A549 (cell line): Measurements from ENCODE around the gene ZNF627. TPM values are rescaled to one million over a fixed set of nuclear protein-coding genes. Genes with fewer than 3 reads are reported as not detected.

Experiments
- ATAC-seq, 2 experiments: fragments of 200-7000 bp in 1 of 2; fragments of >200 bp in 1 of 2; cut with Nextera tagmentation in 1 of 2; cut with Tn5 transposase in 1 of 2; 3 replicates each; pipeline versions ENCODE4 v1.8.0 to v1.9.1; 2018 to 2020; ENCODE audit warnings: mild to moderate bottlenecking in 1 of 2, moderate library complexity in 1 of 2
- CTCF ChIA-PET: fragments of 300-600 bp; sonication (Branson Sonifier 250); formaldehyde crosslinking; extraction: SDS; loops from one replicate; lab custom pipeline; 2021; ENCODE audit warnings: antibody characterized with exemption, inconsistent platforms; lab: Yijun Ruan, JAX
- POLR2A ChIA-PET: fragments of 350-600 bp; formaldehyde crosslinking; extraction: SDS; loops from one replicate; lab custom pipeline; 2021; ENCODE audit warnings: antibody characterized with exemption, inconsistent platforms; lab: Yijun Ruan, JAX
- DNase-seq, 2 experiments: peaks; one replicate each; pipeline versions ENCODE4 v3.0.0 to v3.0.0-alpha.2; 2011 to 2016; ENCODE audit warnings: low read depth in 1 of 2, low spot score in 1 of 2
- FAIRE-seq: peaks from 2 replicates; lab custom pipeline; 2011; peaks lifted over from hg19 to GRCh38; lab: Jason Lieb, UNC
- H3K27ac ChIP-seq, 2 experiments: fragments of >200 bp; sonication (Bioruptor Twin); formaldehyde crosslinking; 3 replicates each; pipeline ENCODE4 v1.5.1; 2016 to 2017
- H3K4me1 ChIP-seq: fragments of >200 bp; sonication (Bioruptor Twin); formaldehyde crosslinking; 3 replicates; pipeline ENCODE4 v1.6.1; 2016
- H3K4me2 ChIP-seq: fragments of >200 bp; sonication (Bioruptor Twin); formaldehyde crosslinking; 3 replicates; pipeline ENCODE4 v1.6.1; 2016
- H3K4me3 ChIP-seq: fragments of >200 bp; sonication (Bioruptor Twin); formaldehyde crosslinking; 3 replicates; pipeline ENCODE4 v1.5.1; 2016
- H3K9me3 ChIP-seq: fragments of >200 bp; sonication (Bioruptor Twin); formaldehyde crosslinking; 3 replicates; pipeline ENCODE4 v1.6.1; 2016
- CEBPB ChIP-seq, 2 experiments: fragments of >200 bp in 1 of 2; sonication (Bioruptor Twin) in 1 of 2; formaldehyde crosslinking in 1 of 2; IDR thresholded peaks; 2 replicates each; pipeline ENCODE4 v1.6.1; 2012 to 2016
- CHD2 ChIP-seq: fragments of 150-350 bp; IDR thresholded peaks from 2 replicates; pipeline ENCODE4 v1.6.1; 2014; ENCODE audit warnings: low read length; ENCODE audit not compliant: partially characterized antibody
- ESRRA ChIP-seq: fragments of 150-350 bp; IDR thresholded peaks from 2 replicates; pipeline ENCODE4 v1.6.1; 2014; ENCODE audit warnings: mild to moderate bottlenecking, low read length, borderline replicate concordance
- FOXS1 ChIP-seq: fragments of 250-450 bp; sonication (Bioruptor Pico); IDR thresholded peaks from 2 replicates; pipeline ENCODE4 v1.5.0; 2020; ENCODE audit warnings: mild to moderate bottlenecking, moderate library complexity
- HOXB13 ChIP-seq: fragments of 250-450 bp; sonication (Bioruptor Pico); IDR thresholded peaks from 2 replicates; pipeline ENCODE4 v1.5.0; 2020; ENCODE audit warnings: low read depth, mild to moderate bottlenecking, moderate library complexity
- JUN ChIP-seq, 2 experiments: fragments of >200 bp; sonication (Bioruptor Twin); formaldehyde crosslinking; IDR thresholded peaks; 2 replicates in 1 of 2; 3 replicates in 1 of 2; pipeline ENCODE4 v1.6.1; 2016 to 2017
- KDM5A ChIP-seq: fragments of 200-600 bp; sonication (generic); IDR thresholded peaks from 2 replicates; pipeline ENCODE4 v1.6.1; 2016; ENCODE audit warnings: antibody characterized with exemption, mild to moderate bottlenecking
- MAFK ChIP-seq: fragments of 450-650 bp; IDR thresholded peaks from 2 replicates; pipeline ENCODE4 v1.6.1; 2014; ENCODE audit not compliant: partially characterized antibody
- PHF8 ChIP-seq: fragments of 200-600 bp; sonication (generic); IDR thresholded peaks from 2 replicates; pipeline ENCODE4 v1.6.1; 2016; ENCODE audit warnings: low read depth, mild to moderate bottlenecking, antibody characterized with exemption, moderate library complexity, borderline replicate concordance
- POLR2A ChIP-seq: IDR thresholded peaks from 2 replicates; pipeline ENCODE4 v1.6.1; 2012; ENCODE audit warnings: mild to moderate bottlenecking, low read length
- POLR2AphosphoS2 ChIP-seq: conservative IDR thresholded peaks from 2 replicates; pipeline ENCODE4 v1.6.1; 2012; ENCODE audit warnings: low read length, improper control_type of control experiment, inconsistent platforms
- RARB ChIP-seq: fragments of 250-450 bp; sonication (Bioruptor Pico); IDR thresholded peaks from 2 replicates; pipeline ENCODE4 v1.8.0; 2021; ENCODE audit warnings: mild to moderate bottlenecking, moderate library complexity
- SREBF2 ChIP-seq: fragments of 450-650 bp; IDR thresholded peaks from 2 replicates; pipeline ENCODE4 v1.6.1; 2014; ENCODE audit warnings: mild to moderate bottlenecking, moderate library complexity
- TP53 ChIP-seq: fragments of 250-450 bp; sonication (Bioruptor Pico); IDR thresholded peaks from 2 replicates; pipeline ENCODE4 v1.5.0; 2021; ENCODE audit warnings: mild to moderate bottlenecking, moderate library complexity
- WGBS: methylation state at CpG from one replicate; pipeline ENCODE4 v1.1.6; 2017; ENCODE audit errors: missing lambda C conversion rate; 5-methylcytosine and 5-hydroxymethylcytosine counted together
- polyA minus RNA-seq: library from RNA; depleted of rRNA, polyadenylated mRNA; stranded (reverse); fragments of >200 nt; gene quantifications from 2 replicates; pipeline ENCODE4 v1.2.3, GENCODE V29; 2011; rRNA and poly(A)+ RNA removed
- polyA plus RNA-seq, 4 experiments: library from polyadenylated mRNA; depleted of rRNA in 3 of 4; stranded (reverse); fragments of >200 nt; fragmentation: RNase III in 1 of 4; extraction: RNeasy Plus Mini Kit Qiagen cat#74134 plus additional on column Dnase treatment in 1 of 4; gene quantifications; 2 replicates in 3 of 4; 3 replicates in 1 of 4; pipeline ENCODE4 v1.2.3, GENCODE V29; 2011 to 2017
- TF ChIP-seq, protein P1 (sequence below): fragments of 200-600 bp; sonication (generic); IDR thresholded peaks from 2 replicates; pipeline ENCODE4 v1.6.1; 2016; ENCODE audit warnings: antibody characterized with exemption, mild to moderate bottlenecking, moderate library complexity
- TF ChIP-seq, protein P2 (sequence below): fragments of >200 bp; sonication (Bioruptor Twin); formaldehyde crosslinking; IDR thresholded peaks from 3 replicates; pipeline ENCODE4 v1.6.1; 2016
- TF ChIP-seq, protein P3 (sequence below): IDR thresholded peaks from 2 replicates; pipeline ENCODE4 v1.6.1; 2012
- TF ChIP-seq, protein P4 (sequence below): fragments of 250-450 bp; sonication (Bioruptor Pico); IDR thresholded peaks from 2 replicates; pipeline ENCODE4 v1.5.0; 2021; ENCODE audit warnings: mild to moderate bottlenecking, moderate library complexity, borderline replicate concordance
- TF ChIP-seq, protein P5 (sequence below): fragments of 150-350 bp; IDR thresholded peaks from 2 replicates; pipeline ENCODE4 v1.6.1; 2014; ENCODE audit warnings: low read depth, mild to moderate bottlenecking, low read length

The ZNF627 gene
- polyA plus RNA-seq (2011; rRNA removed) (7.5 and 8.3 TPM in 2 replicates), polyA plus RNA-seq (2017; fragmentation: RNase III; extraction: RNeasy Plus Mini Kit Qiagen cat#74134 plus additional on column Dnase treatment) (3.7 to 4.5 TPM (median 4.3 TPM) in 3 replicates), polyA minus RNA-seq (6.4 and 6.9 TPM in 2 replicates)
- 1.5 and 1.8 TPM in 2 replicates for polyA plus RNA-seq (2012; cell fraction: cytosol; rRNA removed)
- polyA plus RNA-seq (2012; cell fraction: nucleus; rRNA removed): 0.94 and 2.1 TPM in 2 replicates

DNA sequence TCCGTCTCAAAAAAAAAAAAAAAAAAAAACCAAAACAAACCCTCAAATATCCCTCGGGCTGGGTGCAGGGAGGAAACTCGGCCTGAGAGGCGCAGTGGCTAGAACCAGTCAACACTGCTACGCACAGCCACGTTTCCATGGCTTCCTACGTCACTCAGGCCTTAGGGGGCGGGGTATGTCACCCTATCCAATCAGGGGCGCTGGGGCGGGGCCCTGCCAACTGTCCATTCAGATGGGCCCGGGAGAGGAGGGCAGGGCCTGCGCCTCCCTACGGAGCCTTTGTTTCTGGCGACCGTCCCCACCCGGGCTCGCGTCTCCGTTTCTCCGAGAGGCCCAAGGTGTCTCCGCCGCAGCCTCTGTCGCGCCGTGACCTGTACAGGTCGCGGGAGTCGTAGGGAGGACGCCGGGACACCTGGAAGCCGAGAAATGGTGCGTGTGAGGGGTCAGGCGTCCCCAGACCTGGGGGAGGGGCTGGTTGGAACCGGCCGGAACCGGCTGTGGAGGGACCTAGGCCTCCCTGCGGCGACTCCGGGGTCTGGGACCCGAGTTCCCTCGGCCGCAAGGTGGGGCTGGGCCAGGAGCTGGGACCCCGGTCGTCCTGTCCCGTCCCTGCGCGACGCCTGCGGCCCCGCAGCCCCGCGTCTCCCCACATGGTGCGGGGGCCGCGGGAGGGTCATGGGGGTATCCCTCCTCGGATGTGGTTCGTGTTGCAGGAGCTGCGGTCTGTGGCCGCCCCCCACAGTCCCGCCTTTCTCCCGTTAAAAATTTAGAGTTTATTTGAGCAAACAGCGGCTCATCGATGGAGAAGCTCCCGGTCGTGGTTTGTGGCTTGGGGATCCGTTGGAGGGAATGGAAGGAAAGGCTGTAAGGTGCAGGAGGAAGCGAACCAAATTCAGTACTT, at the start of gene ZNF627:
Gene ZNF627, plus strand, starts transcription at position 282 of the 901 bp plus-strand sequence. Its CDS starts 145 bp downstream, at position 427.
- CTCF ChIA-PET: interaction anchor here (0.7 kb wide), 1 partner anchor 43 kb away, joined by 3 read pairs; no protein-coding TSS in a partner anchor
- ATAC-seq (peak; percentile 99 to 100), DNase-seq (peak; percentile 94 to 96), FAIRE-seq (no peak)
- 2% methylated on average over 22 of the region's 67 CpGs for WGBS
- Histone ChIP-seq H3K27ac (peak within 1 kb of the TSS; percentile 87 to 100), H3K4me3 (peak within 1 kb of the TSS; percentile 57)
- POLR2A ChIA-PET: interaction anchor here (0.7 to 0.8 kb wide), 2 partner anchors 42 to 77 kb away, joined by 3 to 4 read pairs; no protein-coding TSS in a partner anchor
- TF ChIP-seq POLR2AphosphoS2: no peak
- TF ChIP-seq, protein P1, sequence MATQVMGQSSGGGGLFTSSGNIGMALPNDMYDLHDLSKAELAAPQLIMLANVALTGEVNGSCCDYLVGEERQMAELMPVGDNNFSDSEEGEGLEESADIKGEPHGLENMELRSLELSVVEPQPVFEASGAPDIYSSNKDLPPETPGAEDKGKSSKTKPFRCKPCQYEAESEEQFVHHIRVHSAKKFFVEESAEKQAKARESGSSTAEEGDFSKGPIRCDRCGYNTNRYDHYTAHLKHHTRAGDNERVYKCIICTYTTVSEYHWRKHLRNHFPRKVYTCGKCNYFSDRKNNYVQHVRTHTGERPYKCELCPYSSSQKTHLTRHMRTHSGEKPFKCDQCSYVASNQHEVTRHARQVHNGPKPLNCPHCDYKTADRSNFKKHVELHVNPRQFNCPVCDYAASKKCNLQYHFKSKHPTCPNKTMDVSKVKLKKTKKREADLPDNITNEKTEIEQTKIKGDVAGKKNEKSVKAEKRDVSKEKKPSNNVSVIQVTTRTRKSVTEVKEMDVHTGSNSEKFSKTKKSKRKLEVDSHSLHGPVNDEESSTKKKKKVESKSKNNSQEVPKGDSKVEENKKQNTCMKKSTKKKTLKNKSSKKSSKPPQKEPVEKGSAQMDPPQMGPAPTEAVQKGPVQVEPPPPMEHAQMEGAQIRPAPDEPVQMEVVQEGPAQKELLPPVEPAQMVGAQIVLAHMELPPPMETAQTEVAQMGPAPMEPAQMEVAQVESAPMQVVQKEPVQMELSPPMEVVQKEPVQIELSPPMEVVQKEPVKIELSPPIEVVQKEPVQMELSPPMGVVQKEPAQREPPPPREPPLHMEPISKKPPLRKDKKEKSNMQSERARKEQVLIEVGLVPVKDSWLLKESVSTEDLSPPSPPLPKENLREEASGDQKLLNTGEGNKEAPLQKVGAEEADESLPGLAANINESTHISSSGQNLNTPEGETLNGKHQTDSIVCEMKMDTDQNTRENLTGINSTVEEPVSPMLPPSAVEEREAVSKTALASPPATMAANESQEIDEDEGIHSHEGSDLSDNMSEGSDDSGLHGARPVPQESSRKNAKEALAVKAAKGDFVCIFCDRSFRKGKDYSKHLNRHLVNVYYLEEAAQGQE: peak; percentile 9; the same call in 1 of the 2 replicates
- TF ChIP-seq, protein P2, sequence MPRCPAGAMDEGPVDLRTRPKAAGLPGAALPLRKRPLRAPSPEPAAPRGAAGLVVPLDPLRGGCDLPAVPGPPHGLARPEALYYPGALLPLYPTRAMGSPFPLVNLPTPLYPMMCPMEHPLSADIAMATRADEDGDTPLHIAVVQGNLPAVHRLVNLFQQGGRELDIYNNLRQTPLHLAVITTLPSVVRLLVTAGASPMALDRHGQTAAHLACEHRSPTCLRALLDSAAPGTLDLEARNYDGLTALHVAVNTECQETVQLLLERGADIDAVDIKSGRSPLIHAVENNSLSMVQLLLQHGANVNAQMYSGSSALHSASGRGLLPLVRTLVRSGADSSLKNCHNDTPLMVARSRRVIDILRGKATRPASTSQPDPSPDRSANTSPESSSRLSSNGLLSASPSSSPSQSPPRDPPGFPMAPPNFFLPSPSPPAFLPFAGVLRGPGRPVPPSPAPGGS: peak; percentile 69; the same call in 2 of the 3 replicates
- TF ChIP-seq TP53 (CRISPR knock-in tag): no peak
- no peak for TF ChIP-seq CEBPB (IDR thresholded peaks at IDR 0.05)
- TF ChIP-seq, protein P3, sequence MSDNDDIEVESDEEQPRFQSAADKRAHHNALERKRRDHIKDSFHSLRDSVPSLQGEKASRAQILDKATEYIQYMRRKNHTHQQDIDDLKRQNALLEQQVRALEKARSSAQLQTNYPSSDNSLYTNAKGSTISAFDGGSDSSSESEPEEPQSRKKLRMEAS: peak; percentile 49
- no peak for TF ChIP-seq HOXB13 (CRISPR knock-in tag)
- TF ChIP-seq PHF8: no peak; the same call in none of the 2 replicates
- no peak for TF ChIP-seq ESRRA
- no peak for TF ChIP-seq SREBF2
- no peak for TF ChIP-seq FOXS1 (CRISPR knock-in tag)
- TF ChIP-seq, protein P4, sequence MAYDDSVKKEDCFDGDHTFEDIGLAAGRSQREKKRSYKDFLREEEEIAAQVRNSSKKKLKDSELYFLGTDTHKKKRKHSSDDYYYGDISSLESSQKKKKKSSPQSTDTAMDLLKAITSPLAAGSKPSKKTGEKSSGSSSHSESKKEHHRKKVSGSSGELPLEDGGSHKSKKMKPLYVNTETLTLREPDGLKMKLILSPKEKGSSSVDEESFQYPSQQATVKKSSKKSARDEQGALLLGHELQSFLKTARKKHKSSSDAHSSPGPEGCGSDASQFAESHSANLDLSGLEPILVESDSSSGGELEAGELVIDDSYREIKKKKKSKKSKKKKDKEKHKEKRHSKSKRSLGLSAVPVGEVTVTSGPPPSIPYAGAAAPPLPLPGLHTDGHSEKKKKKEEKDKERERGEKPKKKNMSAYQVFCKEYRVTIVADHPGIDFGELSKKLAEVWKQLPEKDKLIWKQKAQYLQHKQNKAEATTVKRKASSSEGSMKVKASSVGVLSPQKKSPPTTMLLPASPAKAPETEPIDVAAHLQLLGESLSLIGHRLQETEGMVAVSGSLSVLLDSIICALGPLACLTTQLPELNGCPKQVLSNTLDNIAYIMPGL: 0 out of 2 replicates have a peak, but pooled peaks have one; percentile 34
- TF ChIP-seq, protein P5, sequence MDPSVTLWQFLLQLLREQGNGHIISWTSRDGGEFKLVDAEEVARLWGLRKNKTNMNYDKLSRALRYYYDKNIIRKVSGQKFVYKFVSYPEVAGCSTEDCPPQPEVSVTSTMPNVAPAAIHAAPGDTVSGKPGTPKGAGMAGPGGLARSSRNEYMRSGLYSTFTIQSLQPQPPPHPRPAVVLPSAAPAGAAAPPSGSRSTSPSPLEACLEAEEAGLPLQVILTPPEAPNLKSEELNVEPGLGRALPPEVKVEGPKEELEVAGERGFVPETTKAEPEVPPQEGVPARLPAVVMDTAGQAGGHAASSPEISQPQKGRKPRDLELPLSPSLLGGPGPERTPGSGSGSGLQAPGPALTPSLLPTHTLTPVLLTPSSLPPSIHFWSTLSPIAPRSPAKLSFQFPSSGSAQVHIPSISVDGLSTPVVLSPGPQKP: no peak
- no peak for TF ChIP-seq MAFK
- TF ChIP-seq POLR2A: peak; percentile 85
- peak; percentile 35 to 60; a peak in 2 of 5 replicates for TF ChIP-seq JUN (IDR thresholded peaks at IDR 0.05)
- no peak for TF ChIP-seq RARB (CRISPR knock-in tag)
- TF ChIP-seq CHD2: no peak
- TF ChIP-seq KDM5A: no peak
- TF ChIP-seq, all 56 proteins: peak for 6
- Histone ChIP-seq H3K4me2 (peak within 1 kb of the TSS; percentile 66), H3K9me3 (peaks cover 15% of the 10 kb centered on the region; the same call in 1 of the 3 replicates), H3K4me1 (no peaks in the 10 kb centered on the region)
